GM21390 (cell line): ENCODE data around the gene IL21R.
"Not testable (repeated sequence)": the region's sequence is repeated elsewhere in the genome, so short reads cannot be mapped to it uniquely, and the experiment has no call there.

Experiments used
- ATAC-seq: cut with Tn5 transposase; IDR thresholded peaks from one replicate; pipeline ENCODE4 v1.9.1; 2021; ENCODE audit not compliant: unreplicated experiment

IL21R gene

GRCh38 chr16:27426423-27427408 lies 24.7 kb downstream of the IL21R start:
- ATAC-seq: peak; percentile 77

GRCh38 chr16:27427538-27427937 lies 25.6 kb downstream of the IL21R start:
- no peak for ATAC-seq

DNA sequence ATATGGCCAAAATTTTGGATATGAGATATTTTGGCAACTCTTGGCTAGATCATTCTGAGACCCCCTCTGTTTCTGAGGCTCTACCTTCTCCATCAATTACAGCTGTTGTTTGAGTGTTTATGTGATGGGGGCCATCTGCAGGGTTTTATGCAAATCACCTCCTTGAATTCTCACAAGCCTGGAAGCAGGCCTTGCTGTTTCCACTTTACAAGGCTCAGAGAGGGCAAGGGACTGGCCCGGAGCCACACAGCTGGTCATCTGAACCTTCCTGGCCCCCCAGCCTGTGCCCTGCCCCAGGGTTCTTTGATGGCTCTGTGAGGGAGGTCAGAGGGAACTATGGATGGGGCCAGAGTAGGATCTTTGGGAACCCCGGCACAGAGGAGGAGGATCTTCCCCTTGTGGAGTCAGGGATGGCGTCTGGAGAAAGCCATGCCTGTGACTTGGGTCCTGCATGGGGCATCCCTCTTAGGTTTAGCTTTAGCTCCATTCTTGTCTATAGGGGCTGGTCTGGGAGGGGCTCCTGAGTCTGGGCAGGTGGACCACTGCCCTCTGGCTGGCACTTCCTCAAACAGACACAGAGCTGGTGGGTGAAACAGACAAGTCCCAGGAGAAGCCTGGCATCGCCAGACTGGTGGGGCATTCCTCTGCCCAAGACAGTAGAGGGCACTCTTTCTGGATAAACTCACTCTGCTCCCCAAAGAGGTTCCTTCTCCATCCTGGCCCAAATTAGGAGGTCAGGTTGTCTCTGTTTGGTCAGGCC lies 26.2 kb downstream of the IL21R start:
- no peak for ATAC-seq

DNA sequence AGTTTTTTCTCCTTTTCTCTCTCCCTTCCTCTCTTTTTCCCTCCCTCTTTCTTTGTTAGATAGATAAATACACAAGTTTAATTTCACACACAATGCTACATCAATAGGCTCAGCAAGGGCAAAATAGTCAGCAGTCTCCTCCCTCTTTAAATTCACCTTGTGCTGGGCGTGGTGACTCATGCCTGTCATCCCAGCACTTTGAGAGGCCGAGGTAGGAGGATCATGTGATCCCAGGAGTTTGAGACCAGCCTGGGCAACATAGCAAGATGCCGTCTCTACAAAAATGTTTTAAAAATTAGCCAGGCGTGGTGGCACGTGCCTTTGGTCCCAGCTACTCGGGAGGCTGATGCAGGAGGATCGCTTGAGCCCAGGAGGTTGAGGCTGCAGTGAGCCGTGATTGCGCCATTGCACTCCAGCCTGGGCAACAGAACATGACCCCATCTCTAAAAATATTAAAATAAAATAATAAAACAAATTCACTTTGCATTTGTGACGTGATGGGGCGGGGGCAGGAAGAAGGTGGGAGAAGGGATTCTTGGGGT lies 27.4 kb downstream of the IL21R start:
- ATAC-seq: no peak

- ATAC-seq: no peak
These were observed 28.0 kb downstream of the IL21R start for GRCh38 chr16:27429981-27430441.

- no peak for ATAC-seq
These were observed 28.5 kb downstream of the IL21R start for GRCh38 chr16:27430512-27430911.

- ATAC-seq: no peak
These were observed 29.0 kb downstream of the IL21R start for GRCh38 chr16:27430923-27431484.

DNA sequence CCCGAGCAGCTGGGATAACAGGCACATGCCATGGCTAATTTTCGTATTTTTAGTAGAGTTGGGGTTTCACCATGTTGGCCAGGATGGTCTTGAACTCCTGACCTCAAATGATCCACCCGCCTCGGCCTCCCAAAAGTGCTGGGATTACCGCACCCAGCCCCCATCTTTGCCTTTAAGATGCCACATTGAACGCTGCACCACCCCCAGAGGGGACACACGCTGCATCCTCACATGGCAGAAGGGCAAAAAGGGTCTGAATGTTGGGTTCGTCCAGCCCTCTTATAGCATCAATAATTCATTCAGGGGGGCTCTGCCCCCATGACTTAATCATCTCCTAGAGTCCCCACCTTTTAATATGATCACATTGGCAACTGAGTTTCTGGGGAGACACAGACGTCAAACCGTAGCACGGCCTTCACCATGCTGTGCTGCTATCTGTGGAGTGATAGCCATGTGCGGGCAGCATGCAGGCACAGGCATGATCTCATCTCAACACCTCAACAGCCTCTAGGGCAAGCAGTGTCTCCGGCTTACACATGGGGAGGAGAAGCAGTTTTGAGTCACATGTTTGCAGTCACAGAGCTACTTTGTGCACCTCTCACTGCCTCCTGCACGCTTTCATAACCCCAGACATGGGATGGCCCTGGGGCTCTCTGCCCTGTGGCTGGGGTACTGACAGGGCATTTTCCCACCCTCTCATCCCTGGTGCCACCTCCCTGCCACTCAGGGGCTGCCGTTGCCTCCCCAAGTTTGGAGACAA lies 30.0 kb downstream of the IL21R start:
- no peak for ATAC-seq

DNA sequence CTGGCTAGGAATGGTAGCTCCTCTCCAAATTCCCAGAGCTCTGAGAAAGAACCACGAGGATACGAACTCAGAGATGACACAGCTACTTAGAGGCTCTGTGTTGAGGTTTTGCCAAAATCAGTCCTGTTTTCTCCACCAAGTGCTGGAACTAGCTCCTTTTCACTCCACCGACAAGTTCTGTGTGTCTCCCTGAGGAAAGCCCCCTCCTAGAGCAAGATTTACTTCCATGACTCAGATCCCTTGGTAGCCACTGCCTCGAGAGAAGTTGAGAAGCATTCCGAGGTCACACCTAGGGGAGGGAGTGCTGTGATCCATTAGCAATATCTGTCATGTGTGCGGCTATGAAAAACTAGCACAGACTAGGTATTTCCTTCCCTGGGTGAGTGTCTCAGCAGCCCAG lies 30.6 kb downstream of the IL21R start:
- ATAC-seq: no peak

DNA sequence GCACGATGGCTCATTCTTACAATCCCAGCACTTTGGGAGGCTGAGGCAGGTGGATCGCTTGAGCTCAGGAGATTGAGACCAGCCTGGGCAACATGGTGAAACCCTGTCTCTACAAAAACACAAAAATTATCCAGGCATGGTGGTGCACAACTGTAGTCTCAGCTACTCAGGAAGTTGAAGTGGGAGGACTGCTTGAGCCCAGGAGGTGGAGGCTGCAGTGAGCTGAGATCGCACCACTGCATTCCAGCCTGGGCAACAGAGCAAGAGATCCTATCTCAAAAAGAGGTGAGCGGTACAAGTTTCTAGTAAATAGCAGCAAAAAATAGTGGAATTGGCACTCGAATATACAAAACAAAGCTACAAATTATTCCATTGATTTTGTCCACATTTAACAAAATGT lies 31.2 kb downstream of the IL21R start:
- not testable (repeated sequence) for ATAC-seq

GRCh38 chr16:27433636-27434035 lies 31.7 kb downstream of the IL21R start:
- no peak for ATAC-seq

GRCh38 chr16:27434141-27435051 lies 32.4 kb downstream of the IL21R start:
- ATAC-seq: no peak

GRCh38 chr16:27435146-27435545 lies 33.2 kb downstream of the IL21R start:
- not testable (repeated sequence) for ATAC-seq

DNA sequence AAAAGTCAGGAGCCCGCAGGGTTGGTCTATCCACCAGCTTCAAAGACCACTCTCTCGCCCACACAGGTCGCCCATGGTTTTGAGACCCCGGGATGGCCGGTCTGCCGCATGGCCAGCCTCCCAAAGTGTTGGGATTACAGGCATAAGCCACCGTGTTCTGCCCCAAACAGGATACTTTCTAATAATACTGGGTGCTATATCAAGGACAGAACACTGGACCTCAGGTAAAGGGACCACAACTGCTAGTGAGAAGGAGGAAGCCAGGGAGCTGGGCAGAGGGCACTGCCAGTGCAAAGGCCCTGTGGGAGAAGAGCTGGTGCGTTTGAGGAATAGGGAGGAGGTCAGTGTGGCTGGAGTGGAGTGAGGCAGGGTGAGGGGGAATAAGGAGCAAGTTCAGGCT lies 34.1 kb downstream of the IL21R start:
- no peak for ATAC-seq

DNA sequence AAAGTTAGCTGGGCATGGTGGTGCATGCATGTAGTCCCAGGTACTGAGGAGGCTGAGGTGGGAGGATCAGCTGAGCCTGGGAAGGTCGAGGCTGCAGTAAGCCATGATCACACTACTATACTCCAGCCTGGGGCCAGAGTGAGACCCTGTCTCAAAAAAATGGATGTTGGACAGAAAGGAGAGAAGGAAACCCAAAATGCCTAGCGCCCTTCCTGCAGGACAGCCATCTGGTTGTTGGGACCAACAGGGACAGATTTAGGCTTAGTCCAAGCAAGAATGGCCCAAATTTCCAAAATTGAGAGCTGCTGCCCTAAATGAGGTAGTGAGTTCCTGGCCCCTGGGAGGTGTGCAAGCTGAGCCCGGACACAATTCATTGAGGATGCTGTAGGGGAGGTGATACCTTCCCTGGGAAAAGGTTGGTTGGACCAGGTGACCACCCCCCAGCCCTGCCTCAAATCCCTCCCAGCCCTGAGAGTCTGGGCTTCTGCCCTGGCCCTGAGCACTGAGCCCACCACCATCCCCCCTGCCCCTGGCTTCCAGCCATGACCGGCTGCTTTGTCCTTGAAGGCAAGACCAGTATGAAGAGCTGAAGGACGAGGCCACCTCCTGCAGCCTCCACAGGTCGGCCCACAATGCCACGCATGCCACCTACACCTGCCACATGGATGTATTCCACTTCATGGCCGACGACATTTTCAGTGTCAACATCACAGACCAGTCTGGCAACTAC lies 35.1 kb downstream of the IL21R start:
- no peak for ATAC-seq

DNA sequence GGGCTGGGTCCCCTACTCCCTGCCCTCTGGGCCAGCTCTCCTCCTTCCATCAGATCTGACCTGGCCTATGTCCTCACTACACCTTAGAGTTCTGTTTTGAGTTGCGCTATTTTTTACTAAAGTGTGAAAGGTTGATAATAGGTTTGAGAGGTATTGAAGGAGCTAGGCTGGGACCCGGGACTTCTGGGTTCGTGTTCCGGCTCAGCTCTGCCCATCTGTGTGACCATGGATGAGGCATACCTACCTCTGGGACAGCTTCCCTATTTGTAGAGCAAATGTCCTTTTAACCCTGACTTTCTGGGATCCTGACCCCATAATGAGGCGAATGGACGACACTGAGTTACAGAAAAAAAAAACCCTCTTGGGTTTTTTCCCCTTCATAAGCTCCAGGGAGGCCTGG lies 36.0 kb downstream of the IL21R start:
- ATAC-seq: no peak

DNA sequence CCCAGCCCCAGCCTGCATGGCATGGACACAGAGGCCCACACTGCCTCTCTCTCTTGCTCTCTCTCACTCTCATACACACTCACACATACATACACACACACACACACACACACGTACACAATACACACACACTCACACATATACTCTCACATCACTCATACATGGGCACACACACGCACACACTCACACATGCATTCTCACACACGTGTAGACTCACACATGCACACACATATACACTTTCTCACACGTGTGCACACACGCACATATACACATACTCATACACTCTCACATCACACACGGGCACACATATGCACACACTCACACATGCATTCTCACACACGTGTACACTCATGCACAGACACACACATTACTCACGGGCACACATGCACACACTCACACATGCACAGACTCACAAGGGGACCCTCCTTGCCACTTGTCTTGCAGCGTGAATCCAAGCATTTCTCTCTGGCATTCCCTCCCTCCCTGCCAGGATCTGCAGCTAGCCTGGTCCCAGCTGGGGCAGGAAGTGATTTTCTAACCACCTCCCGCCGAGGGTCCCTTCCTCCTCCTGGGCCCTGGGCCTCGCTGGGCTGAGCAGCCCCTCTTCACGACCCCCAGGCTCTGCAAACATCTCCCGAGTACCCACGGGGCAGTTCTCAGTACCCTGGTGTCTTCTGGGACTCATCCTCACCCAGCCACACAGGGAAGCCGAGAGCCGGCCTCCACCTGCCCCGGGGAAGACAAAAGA lies 37.5 kb downstream of the IL21R start:
- ATAC-seq: no peak

GRCh38 chr16:27441276-27441675 lies 39.3 kb downstream of the IL21R start:
- ATAC-seq: no peak
